Gastrocnemius medialis (tissue), 4 donors: ENCODE measurements around the gene NUDT13.

Source experiments
- CTCF ChIP-seq, 5 experiments: fragments of 450-650 bp in 3 of 5; fragments of 200-600 bp in 2 of 5; sonication (generic) in 2 of 5; IDR thresholded peaks in 4 of 5; conservative IDR thresholded peaks in 1 of 5; 1 replicate in 4 of 5; 2 replicates in 1 of 5; pipeline ENCODE4 v1.5.1; 2016 to 2019; ENCODE audit warnings: antibody characterized with exemption in 5 of 5, mild to moderate bottlenecking in 3 of 5, moderate library complexity in 3 of 5
- POLR2A ChIP-seq, 2 donors: fragments of 450-650 bp; IDR thresholded peaks; one replicate each; pipeline ENCODE4 v1.6.1; 2017; ENCODE audit warnings: antibody characterized with exemption in 2 of 2, mild to moderate bottlenecking in 2 of 2, moderate library complexity in 2 of 2

GRCh38 chr10:73094986-73095480 is 15.2 kb upstream of the NUDT13 start:
- TF ChIP-seq POLR2A (IDR thresholded peaks at IDR 0.05) (no peak), CTCF (IDR thresholded peaks at IDR 0.05 in 4 of 5, conservative IDR thresholded peaks at IDR 0.05 in 1 of 5) (no peak)
